Fibroblast of the aortic adventitia (primary cell): ENCODE data around the gene PYDC1. TPM values are rescaled to one million over a fixed set of nuclear protein-coding genes. Genes with fewer than 3 reads are reported as not detected.
"Not testable (repeated sequence)": the region's sequence is repeated elsewhere in the genome, so short reads cannot be mapped to it uniquely, and the experiment has no call there.

Experiments
- DNase-seq: peaks from one replicate; pipeline ENCODE4 v3.0.0-alpha.2; 2010; ENCODE audit warnings: low read depth
- H3K4me3 ChIP-seq: 2 replicates; pipeline ENCODE4 v1.5.1; 2011; ENCODE audit warnings: low read depth, mild to moderate bottlenecking, control low read depth, low read length, moderate library complexity
- CTCF ChIP-seq: IDR thresholded peaks from 2 replicates; pipeline ENCODE4 v1.5.1; 2011; ENCODE audit warnings: mild to moderate bottlenecking, low read length, control low read depth, inconsistent platforms; ENCODE audit not compliant: insufficient read depth
- total RNA-seq: library from RNA; depleted of rRNA; stranded (reverse); fragments of >200 nt; gene quantifications from 2 replicates; pipeline ENCODE4 v1.2.3, GENCODE V29; 2012; ENCODE audit warnings: low replicate concordance

PYDC1 gene
- total RNA-seq, 1 donor: not detected

GRCh38 chr16:31181102-31181830 lies 35.7 kb downstream of the PYDC1 start:
- no peak for DNase-seq
- TF ChIP-seq CTCF: no peak
- H3K4me3 ChIP-seq: peak overlapping the region; percentile 96

GRCh38 chr16:31179747-31180459 lies 37.0 kb downstream of the PYDC1 start, which contains the start of gene FUS:
TSS of gene FUS (plus strand) at chr16:31180139. CDS start at chr16:31180215, 76 bp downstream.
- TF ChIP-seq CTCF: no peak
- peak; percentile 90 for DNase-seq
- peak within 1 kb of the TSS; percentile 96 for H3K4me3 ChIP-seq

GRCh38 chr16:31179219-31179746 lies 37.7 kb downstream of the PYDC1 start:
- no peak for DNase-seq
- H3K4me3 ChIP-seq: peak overlapping the region; percentile 96
- TF ChIP-seq CTCF: no peak

GRCh38 chr16:31177136-31177535 lies 39.8 kb downstream of the PYDC1 start:
- TF ChIP-seq CTCF: no peak
- DNase-seq: no peak
- H3K4me3 ChIP-seq: no peak overlapping the region

GRCh38 chr16:31170048-31170447 lies 46.9 kb downstream of the PYDC1 start:
- H3K4me3 ChIP-seq, DNase-seq: not testable (repeated sequence)

- DNase-seq: no peak
- no peak for TF ChIP-seq CTCF
- H3K4me3 ChIP-seq: no peak overlapping the region
These were observed 48.1 kb downstream of the PYDC1 start for GRCh38 chr16:31168848-31169247.

- no peak for DNase-seq
- H3K4me3 ChIP-seq: no peak overlapping the region
- TF ChIP-seq CTCF: no peak
These were observed 49.6 kb downstream of the PYDC1 start for GRCh38 chr16:31167315-31167714.
